GM23338 (cell line): Measurements from ENCODE around the gene KCNK1. TPM values are rescaled to one million over a fixed set of nuclear protein-coding genes. Genes with fewer than 3 reads are reported as not detected.

Experiments used
- ATAC-seq: fragments of 200-7000 bp; cut with Tn5 transposase; 3 replicates; pipeline ENCODE4 v1.9.1; 2020
- DNase-seq: peaks from one replicate; pipeline ENCODE4 v3.0.0-alpha.2; 2015; ENCODE audit warnings: low spot score
- H2AFZ ChIP-seq: fragments of 200-600 bp; sonication (generic); 2 replicates; pipeline ENCODE4 v1.8.0; 2016; ENCODE audit warnings: antibody characterized with exemption, mild to moderate bottlenecking, moderate library complexity
- H3F3A ChIP-seq: fragments of 200-600 bp; sonication (generic); replicated peaks from 2 replicates; pipeline ENCODE4 v1.8.0; 2017; ENCODE audit warnings: antibody characterized with exemption, mixed run types, low read depth
- H3K27ac ChIP-seq: fragments of 200-600 bp; sonication (generic); 2 replicates; pipeline ENCODE4 v1.6.1; 2016; ENCODE audit warnings: low read depth
- H3K27me3 ChIP-seq: fragments of 200-600 bp; sonication (generic); 2 replicates; pipeline ENCODE4 v1.8.0; 2016; ENCODE audit warnings: mild to moderate bottlenecking, mixed run types, moderate library complexity; ENCODE audit not compliant: insufficient read depth
- H3K36me3 ChIP-seq: fragments of 200-600 bp; sonication (generic); 2 replicates; pipeline ENCODE4 v1.8.0; 2016; ENCODE audit warnings: mild to moderate bottlenecking; ENCODE audit not compliant: insufficient read depth
- H3K4me1 ChIP-seq: fragments of 200-600 bp; sonication (generic); 2 replicates; pipeline ENCODE4 v1.8.0; 2016; ENCODE audit warnings: mild to moderate bottlenecking, moderate library complexity; ENCODE audit not compliant: insufficient read depth
- H3K4me2 ChIP-seq: fragments of 200-600 bp; sonication (generic); 2 replicates; pipeline ENCODE4 v1.7.1; 2017; ENCODE audit warnings: mixed run types
- H3K4me3 ChIP-seq: fragments of 200-600 bp; sonication (generic); 2 replicates; pipeline ENCODE4 v1.6.1; 2016; ENCODE audit warnings: mixed run types
- H3K79me2 ChIP-seq: fragments of 200-600 bp; sonication (generic); replicated peaks from 2 replicates; pipeline ENCODE4 v1.8.0; 2017; ENCODE audit warnings: mild to moderate bottlenecking; ENCODE audit not compliant: insufficient read depth
- H3K9me2 ChIP-seq: fragments of 200-600 bp; sonication (generic); 2 replicates; pipeline ENCODE4 v1.8.0; 2017; ENCODE audit not compliant: insufficient read depth
- H4K20me1 ChIP-seq: fragments of 200-600 bp; sonication (generic); replicated peaks from 2 replicates; pipeline ENCODE4 v1.8.0; 2017; ENCODE audit warnings: mild to moderate bottlenecking; ENCODE audit not compliant: insufficient read depth
- H3K27ac Mint-ChIP-seq: 2 replicates; pipeline ENCODE4 v1.8.0; 2020; ENCODE audit warnings: inconsistent platforms, mild to moderate bottlenecking, moderate library complexity, mixed read lengths
- H3K27me3 Mint-ChIP-seq: 3 replicates; pipeline ENCODE4 v1.8.0; 2022; ENCODE audit warnings: low read depth, mild to moderate bottlenecking, moderate library complexity, mixed read lengths, inconsistent platforms; ENCODE audit not compliant: insufficient read depth, poor library complexity
- H3K36me3 Mint-ChIP-seq: 3 replicates; pipeline ENCODE4 v1.8.0; 2021; ENCODE audit warnings: low read depth, mild to moderate bottlenecking, inconsistent platforms, moderate library complexity, mixed read lengths
- H3K4me1 Mint-ChIP-seq: 3 replicates; pipeline ENCODE4 v1.8.0; 2020; ENCODE audit warnings: mild to moderate bottlenecking, inconsistent platforms, mixed read lengths
- H3K4me3 Mint-ChIP-seq: 3 replicates; pipeline ENCODE4 v1.8.0; 2021; ENCODE audit warnings: moderate library complexity, mild to moderate bottlenecking, inconsistent platforms, mixed read lengths
- H3K9me3 Mint-ChIP-seq: 3 replicates; pipeline ENCODE4 v1.8.0; 2020; ENCODE audit warnings: moderate library complexity, mild to moderate bottlenecking, inconsistent platforms, mixed read lengths
- CREB1 ChIP-seq: fragments of 250-450 bp; sonication (Bioruptor Pico); IDR thresholded peaks from 2 replicates; pipeline ENCODE4 v1.5.0; 2020; ENCODE audit warnings: low read depth, mild to moderate bottlenecking, moderate library complexity
- REST ChIP-seq: IDR thresholded peaks from one replicate; pipeline ENCODE4 v1.6.1; 2018; ENCODE audit warnings: antibody characterized with exemption; ENCODE audit not compliant: unreplicated experiment
- ZNF462 ChIP-seq: fragments of 250-450 bp; sonication (Bioruptor Pico); IDR thresholded peaks from 2 replicates; pipeline ENCODE4 v1.5.0; 2020; ENCODE audit warnings: mild to moderate bottlenecking, moderate library complexity
- polyA plus RNA-seq: library from polyadenylated mRNA; unstranded; fragments of >200 nt; fragmentation: Nextera tagmentation; extraction: Ambion mirVana; gene quantifications from 2 replicates; pipeline ENCODE4 v1.2.1, GENCODE V29; 2016
- total RNA-seq: library from RNA; depleted of rRNA; stranded (reverse); fragments of >200 nt; shearing (Covaris generic); gene quantifications from 2 replicates; pipeline ENCODE4 v1.2.3, GENCODE V29; 2014

The KCNK1 gene
- total and polyA plus RNA-seq, 2 experiments from 2014 or later, result 10.1 to 12.7 TPM

GRCh38 chr1:233632436-233632835, 18.5 kb downstream of the KCNK1 start (continued):
- no peak for TF ChIP-seq REST

GRCh38 chr1:233635765-233636502, 22.0 kb downstream of the KCNK1 start:
- H4K20me1 ChIP-seq, result no peaks in the 10 kb centered on the region
- H3K9me3 Mint-ChIP-seq, result peaks cover 5% of the 10 kb centered on the region; the same call in 1 of the 3 replicates
- no peak overlapping the region for H2AFZ ChIP-seq
- no peaks in the 10 kb centered on the region for H3K27me3 ChIP-seq
- peak overlapping the region; percentile 41; the same call in 1 of the 2 replicates for H3K27ac Mint-ChIP-seq
- peaks cover 30% of the 10 kb centered on the region for H3K36me3 Mint-ChIP-seq
- TF ChIP-seq ZNF462 (peak; percentile 42; the same call in 1 of the 2 replicates), CREB1 (no peak)
- peak overlapping the region; percentile 36 for H3K4me2 ChIP-seq
- no peak overlapping the region for H3K4me3 ChIP-seq
- peaks cover 13% of the 10 kb centered on the region for H3K4me1 ChIP-seq
- H3K9me2 ChIP-seq, result peaks cover 2% of the 10 kb centered on the region; the same call in 1 of the 2 replicates
- no peaks in the 10 kb centered on the region for H3K79me2 ChIP-seq
- peak overlapping the region; percentile 2; the same call in 2 of the 3 replicates for H3K4me3 Mint-ChIP-seq
- H3K27me3 Mint-ChIP-seq, result peaks cover 10% of the 10 kb centered on the region
- peaks cover 43% of the 10 kb centered on the region for H3K4me1 Mint-ChIP-seq
- H3K27ac ChIP-seq, result no peak overlapping the region
- no peaks in the 10 kb centered on the region for H3K36me3 ChIP-seq
- no peaks in the 10 kb centered on the region for H3F3A ChIP-seq
- ATAC-seq (peak; percentile 95), DNase-seq (peak; percentile 80)
